Heart left ventricle (tissue), 13 donors: ENCODE measurements around the gene MROH2B.

Experiments
- CTCF ChIP-seq, 12 donors: fragments of 200-600 bp; sonication (generic) in 4 of 12; IDR thresholded peaks; one replicate each; pipeline versions ENCODE4 v1.5.0 to v1.8.0; 2018 to 2022; ENCODE audit warnings: antibody characterized with exemption in 12 of 12, mild to moderate bottlenecking in 5 of 12
- POLR2A ChIP-seq, 2 donors: fragments of 450-650 bp; IDR thresholded peaks; one replicate each; pipeline ENCODE4 v1.6.1; 2017; ENCODE audit warnings: antibody characterized with exemption in 2 of 2, mild to moderate bottlenecking in 2 of 2, moderate library complexity in 2 of 2
- donor health status: ischemic (EF 13 %, LVEDD 7.1; RV severe dilation, severe dysfunction).
- donor health status: DM: no; HTN: yes; CAD: no.
- donor health status: DM: no; HTN: no; CAD: no.
- donor health status: ischemic (EF 25% LVEDD 6.9; RV normal size, moderate dysfunction).
- donor health status: ischemic (EF 25% LVEDD 5.7; RV mildly dilated, moderate dysfunction).
- donor health status: ischemic (EF 35%, LVEDD 5.7; RV mildly dilated, moderate dysfunction).
- donor health status: nonischemic (EF 11% LVEDD 7.7; RV severe dilation, severe dysfunction).
- donor health status: DM: yes; HTN: yes; CAD: no.
- donor health status: PGD.
- donor health status: ischemic (EF 29% LVEDD 5.4; RV normal size, mild dysfunction).
- donor health status: nonischemic (EF 23%, LVEDD 6.1; RV moderate dilation, normal function).

DNA sequence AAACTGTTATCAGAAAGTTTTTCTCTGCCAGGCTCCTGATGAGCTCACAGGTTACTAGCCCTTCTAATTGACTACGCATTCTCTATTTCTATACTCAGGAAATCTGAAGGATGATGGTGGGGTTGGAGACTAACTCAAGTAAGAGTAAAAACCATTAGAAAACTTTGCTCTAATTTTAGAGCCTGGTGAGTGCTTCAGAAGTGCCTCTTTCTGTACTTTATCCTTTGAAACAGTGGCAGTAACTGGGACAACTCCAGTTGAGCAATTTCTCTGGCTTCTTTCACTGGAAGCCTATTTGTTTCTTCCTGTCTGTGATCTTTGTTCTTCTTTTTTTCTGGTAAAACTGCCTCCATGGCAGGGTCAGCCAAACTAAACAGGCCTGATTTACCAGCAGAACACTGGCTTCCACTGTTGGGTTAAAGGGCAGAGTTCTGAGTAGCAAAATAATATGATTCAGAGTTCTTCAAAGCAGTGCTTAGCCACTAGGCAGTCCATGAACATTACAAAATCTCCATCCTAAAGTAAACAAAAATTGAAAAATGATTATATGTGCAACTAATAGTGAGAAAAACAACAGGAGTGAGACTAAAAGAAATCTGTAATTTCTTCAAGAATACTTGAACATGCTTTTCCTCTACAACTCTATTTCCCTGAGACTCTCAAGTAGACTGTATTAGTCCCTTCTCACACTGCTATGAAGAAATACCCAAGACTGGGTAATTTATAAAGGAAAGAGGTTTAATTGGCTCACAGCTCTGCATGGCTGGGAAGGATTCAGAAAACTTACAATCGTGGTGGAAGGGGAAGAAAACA, 79.8 kb downstream of the MROH2B start:
- TF ChIP-seq CTCF (IDR thresholded peaks at IDR 0.05) = peak in 1 of 12 donors; percentile 17
- TF ChIP-seq POLR2A (IDR thresholded peaks at IDR 0.05) = no peak
